CD4-positive, CD25-positive, alpha-beta regulatory T cell (primary cell): ENCODE results near the gene GTF3C1. TPM values are rescaled to one million over a fixed set of nuclear protein-coding genes. Genes with fewer than 3 reads are reported as not detected.
"Not testable (repeated sequence)": the region's sequence is repeated elsewhere in the genome, so short reads cannot be mapped to it uniquely, and the experiment has no call there.

ENCODE experiments used
- ATAC-seq, 2 donors: fragments of 150-1000 bp; cut with Tn5 transposase; one replicate each; pipeline ENCODE4 v1.10.0; 2021; ENCODE audit warnings: low read depth in 2 of 2, moderate number of reproducible peaks in 2 of 2, moderate library complexity in 1 of 2
- DNase-seq, 3 donors: peaks; one replicate each; pipeline versions ENCODE4 v3.0.0 to v3.0.0-alpha.2; 2012 to 2022; ENCODE audit warnings: mixed read lengths in 1 of 3
- H3K27ac ChIP-seq: one replicate; pipeline ENCODE4 v1.7.0; 2013; ENCODE audit warnings: mild to moderate bottlenecking, low read length; ENCODE audit not compliant: insufficient read depth, poor library complexity, severe bottlenecking
- H3K27me3 ChIP-seq: one replicate; pipeline ENCODE4 v1.7.0; 2013; ENCODE audit warnings: low read length; ENCODE audit not compliant: control insufficient read depth, insufficient read depth
- H3K36me3 ChIP-seq: one replicate; pipeline ENCODE4 v1.7.0; 2013; ENCODE audit warnings: mild to moderate bottlenecking, low read length, moderate library complexity; ENCODE audit not compliant: control insufficient read depth, insufficient read depth
- H3K4me1 ChIP-seq: 2 replicates; pipeline ENCODE4 v1.7.0; 2013; ENCODE audit warnings: mild to moderate bottlenecking, low read length; ENCODE audit not compliant: insufficient read depth, control insufficient read depth, poor library complexity, severe bottlenecking
- H3K4me3 ChIP-seq: one replicate; pipeline ENCODE4 v1.7.0; 2013; ENCODE audit warnings: low read depth, mild to moderate bottlenecking, low read length, moderate library complexity
- H3K9me3 ChIP-seq, 2 experiments: 1 replicate in 1 of 2; 2 replicates in 1 of 2; pipeline ENCODE4 v1.7.0; 2013; ENCODE audit warnings: low read length in 2 of 2, mild to moderate bottlenecking in 1 of 2, moderate library complexity in 1 of 2; ENCODE audit not compliant: control insufficient read depth in 2 of 2
- H3K27ac Mint-ChIP-seq, 3 donors: one replicate each; pipeline ENCODE4 v1.8.0; 2020 to 2022; ENCODE audit warnings: mild to moderate bottlenecking in 3 of 3, mixed read lengths in 3 of 3, moderate library complexity in 2 of 3
- H3K27me3 Mint-ChIP-seq: one replicate; pipeline ENCODE4 v1.8.0; 2022; ENCODE audit warnings: mild to moderate bottlenecking, mixed read lengths
- H3K36me3 Mint-ChIP-seq: one replicate; pipeline ENCODE4 v1.8.0; 2020; ENCODE audit warnings: mixed read lengths
- H3K4me1 Mint-ChIP-seq, 4 donors: one replicate each; pipeline ENCODE4 v1.8.0; 2020 to 2022; ENCODE audit warnings: mixed read lengths in 4 of 4, mild to moderate bottlenecking in 1 of 4
- H3K4me3 Mint-ChIP-seq, 4 donors: one replicate each; pipeline ENCODE4 v1.8.0; 2020 to 2022; ENCODE audit warnings: mild to moderate bottlenecking in 4 of 4, mixed read lengths in 4 of 4, moderate library complexity in 3 of 4
- H3K9me3 Mint-ChIP-seq, 7 donors: one replicate each; pipeline ENCODE4 v1.8.0; 2020 to 2022; ENCODE audit warnings: mixed read lengths in 7 of 7, mild to moderate bottlenecking in 3 of 7, moderate library complexity in 2 of 7
- polyA plus RNA-seq, 4 donors: library from polyadenylated mRNA; unstranded; fragments of 300-500 nt; fragmentation: Illumina TruSeq; gene quantifications; one replicate each; pipeline ENCODE4 v1.2.3, GENCODE V29; 2021
- total RNA-seq: library from RNA; stranded (reverse); gene quantifications from one replicate; pipeline ENCODE4 v1.2.3, GENCODE V29; 2022

GTF3C1 gene
- total and polyA plus RNA-seq, 5 donors from 2014 or later: 14.9 to 57.2 (median 21.2) TPM

- not testable (repeated sequence) for H3K27me3 ChIP-seq, H3K27me3 Mint-ChIP-seq, H3K9me3 Mint-ChIP-seq, H3K4me3 Mint-ChIP-seq, DNase-seq, H3K27ac ChIP-seq, H3K4me3 ChIP-seq, H3K9me3 ChIP-seq, H3K4me1 ChIP-seq, ATAC-seq
- peak overlapping the region in 1 of 3 donors; percentile 67 for H3K27ac Mint-ChIP-seq
- peaks cover 0 to 31% (median 12%) of the 10 kb centered on the region in 4 donors for H3K4me1 Mint-ChIP-seq
- peaks cover 43% of the 10 kb centered on the region for H3K36me3 Mint-ChIP-seq
- peaks cover 93% of the 10 kb centered on the region for H3K36me3 ChIP-seq
Measured at GRCh38 chr16:27435146-27435545, 114.6 kb downstream of the GTF3C1 start.

- Mint-ChIP-seq H3K4me3 (no peak overlapping the region), H3K9me3 (no peaks in the 10 kb centered on the region), H3K27ac (peak overlapping the region; percentile 26 to 75 (median 67)), H3K27me3 (no peaks in the 10 kb centered on the region), H3K36me3 (peaks cover 41% of the 10 kb centered on the region), H3K4me1 (peaks cover 0 to 32% (median 11%) of the 10 kb centered on the region in 4 donors)
- no peaks in the 10 kb centered on the region for H3K4me1 ChIP-seq
- no peaks in the 10 kb centered on the region for H3K9me3 ChIP-seq
- H3K27ac ChIP-seq: no peak overlapping the region
- H3K27me3 ChIP-seq: no peaks in the 10 kb centered on the region
- H3K36me3 ChIP-seq: peaks cover 89% of the 10 kb centered on the region
- no peak for ATAC-seq
- DNase-seq: no peak
- H3K4me3 ChIP-seq: no peak overlapping the region
Measured at GRCh38 chr16:27434141-27435051, 115.3 kb downstream of the GTF3C1 start.

- ATAC-seq: no peak
- no peak overlapping the region for H3K27ac ChIP-seq
- Mint-ChIP-seq H3K4me1 (peaks cover 0 to 35% (median 7%) of the 10 kb centered on the region in 4 donors), H3K36me3 (peaks cover 37% of the 10 kb centered on the region), H3K27ac (peak overlapping the region in 1 of 3 donors; percentile 91), H3K9me3 (no peaks in the 10 kb centered on the region), H3K27me3 (no peaks in the 10 kb centered on the region), H3K4me3 (no peak overlapping the region)
- no peak for DNase-seq
- no peaks in the 10 kb centered on the region for H3K27me3 ChIP-seq
- H3K4me3 ChIP-seq: no peak overlapping the region
- no peaks in the 10 kb centered on the region for H3K9me3 ChIP-seq
- H3K36me3 ChIP-seq: peaks cover 82% of the 10 kb centered on the region
- H3K4me1 ChIP-seq: no peaks in the 10 kb centered on the region
Measured at GRCh38 chr16:27433636-27434035, 116.1 kb downstream of the GTF3C1 start.

GRCh38 chr16:27433191-27433590 lies 116.5 kb downstream of the GTF3C1 start:
- ATAC-seq, H3K27me3 ChIP-seq, H3K27me3 Mint-ChIP-seq, DNase-seq, H3K9me3 Mint-ChIP-seq, H3K4me3 ChIP-seq, H3K9me3 ChIP-seq, H3K4me3 Mint-ChIP-seq, H3K4me1 ChIP-seq: not testable (repeated sequence)
- H3K27ac Mint-ChIP-seq: peak overlapping the region; percentile 87 to 94 (median 91)
- peak overlapping the region; percentile 1 for H3K27ac ChIP-seq
- H3K36me3 ChIP-seq: peaks cover 78% of the 10 kb centered on the region
- H3K36me3 Mint-ChIP-seq: peaks cover 36% of the 10 kb centered on the region
- H3K4me1 Mint-ChIP-seq: peaks cover 0 to 39% (median 9%) of the 10 kb centered on the region in 4 donors

GRCh38 chr16:27432558-27432957 lies 117.2 kb downstream of the GTF3C1 start:
- Mint-ChIP-seq H3K9me3 (no peaks in the 10 kb centered on the region), H3K4me3 (no peak overlapping the region), H3K4me1 (peaks cover 0 to 44% (median 12%) of the 10 kb centered on the region in 4 donors), H3K36me3 (peaks cover 33% of the 10 kb centered on the region), H3K27me3 (no peaks in the 10 kb centered on the region), H3K27ac (peak overlapping the region; percentile 21 to 94 (median 91))
- Histone ChIP-seq H3K27me3 (no peaks in the 10 kb centered on the region), H3K4me1 (peaks cover 3% of the 10 kb centered on the region), H3K4me3 (no peak overlapping the region), H3K36me3 (peaks cover 71% of the 10 kb centered on the region), H3K27ac (peak overlapping the region; percentile 1), H3K9me3 (no peaks in the 10 kb centered on the region)
- ATAC-seq: no peak
- DNase-seq: no peak

- Mint-ChIP-seq H3K27ac (peak overlapping the region; percentile 32 to 91 (median 62)), H3K9me3 (no peaks in the 10 kb centered on the region)
- no peak for DNase-seq
Measured at GRCh38 chr16:27431773-27432532, 117.8 kb downstream of the GTF3C1 start.

GRCh38 chr16:27430923-27431484 lies 118.7 kb downstream of the GTF3C1 start:
- H3K9me3 Mint-ChIP-seq: no peaks in the 10 kb centered on the region
- Histone ChIP-seq H3K9me3 (no peaks in the 10 kb centered on the region), H3K27ac (no peak overlapping the region), H3K36me3 (peaks cover 56% of the 10 kb centered on the region), H3K27me3 (no peaks in the 10 kb centered on the region), H3K4me3 (no peak overlapping the region), H3K4me1 (peaks cover 15% of the 10 kb centered on the region)
- ATAC-seq (no peak), DNase-seq (no peak)
- H3K4me3 Mint-ChIP-seq: no peak overlapping the region
- peak overlapping the region; percentile 38 to 86 (median 82) for H3K27ac Mint-ChIP-seq
- H3K27me3 Mint-ChIP-seq: no peaks in the 10 kb centered on the region
- H3K36me3 Mint-ChIP-seq: peaks cover 27% of the 10 kb centered on the region
- H3K4me1 Mint-ChIP-seq: peaks cover 7 to 60% (median 24%) of the 10 kb centered on the region in 4 donors

More at GRCh38 chr16:27431773-27432532, 117.8 kb downstream of the GTF3C1 start:
- Histone ChIP-seq H3K36me3 (peaks cover 65% of the 10 kb centered on the region), H3K4me3 (no peak overlapping the region), H3K27me3 (no peaks in the 10 kb centered on the region), H3K27ac (no peak overlapping the region), H3K4me1 (peaks cover 6% of the 10 kb centered on the region), H3K9me3 (no peaks in the 10 kb centered on the region)
- peak in 1 of 2 donors; percentile 31 for ATAC-seq
- Mint-ChIP-seq H3K36me3 (peaks cover 36% of the 10 kb centered on the region), H3K4me3 (no peak overlapping the region), H3K27me3 (no peaks in the 10 kb centered on the region), H3K4me1 (peaks cover 0 to 50% (median 17%) of the 10 kb centered on the region in 4 donors)
